Activated naive CD8-positive, alpha-beta T cell treated with anti-CD3 and anti-CD28 coated beads, Interleukin-2, amount 10 ng/mL, durations not matched to agents 7 days and 5 days (primary cell): Measurements from ENCODE around the gene MYBPH. TPM values are rescaled to one million over a fixed set of nuclear protein-coding genes. Genes with fewer than 3 reads are reported as not detected.

ENCODE experiments used
- ATAC-seq: fragments of 150-1000 bp; cut with Tn5 transposase; one replicate; pipeline ENCODE4 v1.10.0; 2021; ENCODE audit warnings: low read depth, moderate library complexity
- POLR2A ChIA-PET: fragments of 350-600 bp; sonication (Branson Sonifier 250); formaldehyde crosslinking; loops from one replicate; lab custom pipeline; 2021; ENCODE audit warnings: antibody characterized with exemption; lab: Charles Lee
- DNase-seq: peaks from one replicate; pipeline ENCODE4 v3.0.0; 2021
- H3K27ac Mint-ChIP-seq: one replicate; pipeline ENCODE4 v1.8.0; 2022; ENCODE audit warnings: mild to moderate bottlenecking, mixed read lengths
- H3K27me3 Mint-ChIP-seq: one replicate; pipeline ENCODE4 v1.8.0; 2022; ENCODE audit warnings: mild to moderate bottlenecking, moderate library complexity, mixed read lengths
- H3K36me3 Mint-ChIP-seq: one replicate; pipeline ENCODE4 v1.8.0; 2021; ENCODE audit warnings: mild to moderate bottlenecking, mixed read lengths
- H3K4me1 Mint-ChIP-seq: one replicate; pipeline ENCODE4 v1.8.0; 2021; ENCODE audit warnings: mixed read lengths
- H3K4me3 Mint-ChIP-seq: one replicate; pipeline ENCODE4 v1.8.0; 2022; ENCODE audit warnings: mild to moderate bottlenecking, moderate library complexity, mixed read lengths
- H3K9me3 Mint-ChIP-seq: one replicate; pipeline ENCODE4 v1.8.0; 2021; ENCODE audit warnings: mixed read lengths
- total RNA-seq, 2 experiments: library from RNA; stranded (reverse); gene quantifications; one replicate each; pipeline ENCODE4 v1.2.3, GENCODE V29; 2021

The MYBPH gene
- total RNA-seq, 2 experiments from 2014 or later: not detected

GRCh38 chr1:203196371-203196770, 20.7 kb upstream of the MYBPH start:
- POLR2A ChIA-PET: no interaction called here
- no peak for ATAC-seq

GRCh38 chr1:203190949-203191348, 15.3 kb upstream of the MYBPH start:
- Mint-ChIP-seq H3K4me3 (no peak overlapping the region), H3K27me3 (peaks cover 21% of the 10 kb centered on the region), H3K9me3 (no peaks in the 10 kb centered on the region), H3K4me1 (peaks cover 2% of the 10 kb centered on the region), H3K27ac (no peak overlapping the region), H3K36me3 (no peaks in the 10 kb centered on the region)
- POLR2A ChIA-PET: no interaction called here
- DNase-seq: no peak
- ATAC-seq: no peak

More at GRCh38 chr1:203196371-203196770, 20.7 kb upstream of the MYBPH start:
- Mint-ChIP-seq H3K9me3 (no peaks in the 10 kb centered on the region), H3K4me1 (no peaks in the 10 kb centered on the region), H3K36me3 (no peaks in the 10 kb centered on the region), H3K4me3 (no peak overlapping the region), H3K27me3 (peaks cover 12% of the 10 kb centered on the region), H3K27ac (no peak overlapping the region)
- no peak for DNase-seq

- peaks cover 21% of the 10 kb centered on the region for H3K27me3 Mint-ChIP-seq
- POLR2A ChIA-PET: no interaction called here
- no peak for ATAC-seq
- H3K4me1 Mint-ChIP-seq: peaks cover 2% of the 10 kb centered on the region
- no peak for DNase-seq
- H3K36me3 Mint-ChIP-seq: no peaks in the 10 kb centered on the region
- H3K27ac Mint-ChIP-seq: no peak overlapping the region
- no peaks in the 10 kb centered on the region for H3K9me3 Mint-ChIP-seq
- H3K4me3 Mint-ChIP-seq: no peak overlapping the region
Observed at GRCh38 chr1:203189951-203190352, 14.3 kb upstream of the MYBPH start.

GRCh38 chr1:203188686-203189232, 13.1 kb upstream of the MYBPH start:
- H3K27ac Mint-ChIP-seq: no peak overlapping the region
- ATAC-seq (no peak), DNase-seq (no peak)
- H3K27me3 Mint-ChIP-seq: peaks cover 21% of the 10 kb centered on the region
- no peaks in the 10 kb centered on the region for H3K9me3 Mint-ChIP-seq
- H3K4me1 Mint-ChIP-seq: peaks cover 2% of the 10 kb centered on the region
- H3K4me3 Mint-ChIP-seq: no peak overlapping the region
- no peaks in the 10 kb centered on the region for H3K36me3 Mint-ChIP-seq
- POLR2A ChIA-PET: no interaction called here

GRCh38 chr1:203187689-203188264, 12.2 kb upstream of the MYBPH start:
- Mint-ChIP-seq H3K4me3 (no peak overlapping the region), H3K27me3 (peaks cover 21% of the 10 kb centered on the region), H3K9me3 (no peaks in the 10 kb centered on the region), H3K36me3 (no peaks in the 10 kb centered on the region), H3K4me1 (peaks cover 2% of the 10 kb centered on the region), H3K27ac (no peak overlapping the region)
- POLR2A ChIA-PET: no interaction called here
- no peak for ATAC-seq
- no peak for DNase-seq

- Mint-ChIP-seq H3K4me3 (no peak overlapping the region), H3K4me1 (peaks cover 2% of the 10 kb centered on the region), H3K27me3 (peaks cover 21% of the 10 kb centered on the region), H3K9me3 (no peaks in the 10 kb centered on the region), H3K27ac (no peak overlapping the region), H3K36me3 (no peaks in the 10 kb centered on the region)
- no peak for DNase-seq
- no peak for ATAC-seq
- POLR2A ChIA-PET: no interaction called here
Observed at GRCh38 chr1:203187304-203187685, 11.7 kb upstream of the MYBPH start.

- H3K9me3 Mint-ChIP-seq: no peaks in the 10 kb centered on the region
- H3K36me3 Mint-ChIP-seq: no peaks in the 10 kb centered on the region
- peaks cover 21% of the 10 kb centered on the region for H3K27me3 Mint-ChIP-seq
- POLR2A ChIA-PET: no interaction called here
- peaks cover 2% of the 10 kb centered on the region for H3K4me1 Mint-ChIP-seq
- ATAC-seq: no peak
- H3K4me3 Mint-ChIP-seq: no peak within 1 kb of the TSS
- DNase-seq: no peak
- H3K27ac Mint-ChIP-seq: no peak within 1 kb of the TSS
Observed at GRCh38 chr1:203186446-203187303, 11.0 kb upstream of the MYBPH start, which contains the start of gene CHI3L1. CHI3L1 (minus strand) TSS chr1:203186704; CDS start chr1:203186623, 81 bp downstream.

GRCh38 chr1:203186091-203186445, 10.4 kb upstream of the MYBPH start:
- H3K9me3 Mint-ChIP-seq: no peaks in the 10 kb centered on the region
- H3K27ac Mint-ChIP-seq: no peak overlapping the region
- ATAC-seq (no peak), DNase-seq (no peak)
- H3K4me1 Mint-ChIP-seq: peaks cover 2% of the 10 kb centered on the region
- POLR2A ChIA-PET: no interaction called here
- H3K36me3 Mint-ChIP-seq: no peaks in the 10 kb centered on the region
- no peak overlapping the region for H3K4me3 Mint-ChIP-seq
- H3K27me3 Mint-ChIP-seq: peaks cover 21% of the 10 kb centered on the region

- DNase-seq: no peak
- no peaks in the 10 kb centered on the region for H3K9me3 Mint-ChIP-seq
- H3K27ac Mint-ChIP-seq: no peak overlapping the region
- H3K36me3 Mint-ChIP-seq: no peaks in the 10 kb centered on the region
- peaks cover 2% of the 10 kb centered on the region for H3K4me1 Mint-ChIP-seq
- ATAC-seq: no peak
- POLR2A ChIA-PET: no interaction called here
- no peak overlapping the region for H3K4me3 Mint-ChIP-seq
- H3K27me3 Mint-ChIP-seq: peaks cover 21% of the 10 kb centered on the region
Observed at GRCh38 chr1:203185585-203185984, 10.0 kb upstream of the MYBPH start.

GRCh38 chr1:203185061-203185461, 9.4 kb upstream of the MYBPH start:
- Mint-ChIP-seq H3K36me3 (no peaks in the 10 kb centered on the region), H3K4me1 (peaks cover 2% of the 10 kb centered on the region), H3K4me3 (no peak overlapping the region), H3K9me3 (no peaks in the 10 kb centered on the region), H3K27ac (no peak overlapping the region), H3K27me3 (peaks cover 21% of the 10 kb centered on the region)
- POLR2A ChIA-PET: no interaction called here
- ATAC-seq: no peak
- DNase-seq: no peak

- no peak for ATAC-seq
- no peak overlapping the region for H3K4me3 Mint-ChIP-seq
- H3K4me1 Mint-ChIP-seq: peaks cover 2% of the 10 kb centered on the region
- no peak for DNase-seq
- no peak overlapping the region for H3K27ac Mint-ChIP-seq
- POLR2A ChIA-PET: no interaction called here
- no peaks in the 10 kb centered on the region for H3K36me3 Mint-ChIP-seq
- H3K27me3 Mint-ChIP-seq: peaks cover 18% of the 10 kb centered on the region
- no peaks in the 10 kb centered on the region for H3K9me3 Mint-ChIP-seq
Observed at GRCh38 chr1:203184467-203184866, 8.8 kb upstream of the MYBPH start.

GRCh38 chr1:203183828-203184227, 8.2 kb upstream of the MYBPH start:
- Mint-ChIP-seq H3K9me3 (no peaks in the 10 kb centered on the region), H3K27ac (no peak overlapping the region), H3K36me3 (no peaks in the 10 kb centered on the region), H3K27me3 (peaks cover 17% of the 10 kb centered on the region), H3K4me1 (peaks cover 2% of the 10 kb centered on the region), H3K4me3 (no peak overlapping the region)
- ATAC-seq (no peak), DNase-seq (no peak)
- POLR2A ChIA-PET: no interaction called here

GRCh38 chr1:203182387-203182953, 6.8 kb upstream of the MYBPH start:
- no peak overlapping the region for H3K4me3 Mint-ChIP-seq
- no peak overlapping the region for H3K27ac Mint-ChIP-seq
- peaks cover 8% of the 10 kb centered on the region for H3K27me3 Mint-ChIP-seq
- H3K9me3 Mint-ChIP-seq: no peaks in the 10 kb centered on the region
- ATAC-seq: no peak
- peaks cover 2% of the 10 kb centered on the region for H3K4me1 Mint-ChIP-seq
- POLR2A ChIA-PET: no interaction called here
- DNase-seq: no peak
- H3K36me3 Mint-ChIP-seq: no peaks in the 10 kb centered on the region
